ENCODE results near the gene GUCD1. TPM values are rescaled to one million over a fixed set of nuclear protein-coding genes. Genes with fewer than 3 reads are reported as not detected.

Gene GUCD1
- total and polyA plus RNA-seq, 10 of the 15 experiments (the other 5 are each of a cell fraction or from before 2014, with no cell fraction given): 56.0 to 177 (median 88.2) TPM

- H3K4me2 ChIP-seq (ENCODE audit: control insufficient read depth, insufficient read depth): no peak overlapping the region
- in situ Hi-C loops (cut with MboI): no loop called here
- RAD21 ChIA-PET (ENCODE audit: unreplicated experiment): no interaction called here
Observed at GRCh38 chr22:24542641-24543040, 12.3 kb downstream of the GUCD1 start.

More at GRCh38 chr22:24542641-24543040, 12.3 kb downstream of the GUCD1 start:
- Histone ChIP-seq H3K4me1 (ENCODE audit: control insufficient read depth, insufficient read depth, low read length) (no peaks in the 10 kb centered on the region), H3K9me3 (replicated peaks; ENCODE audit: control insufficient read depth, insufficient read depth, low read length) (no peaks in the 10 kb centered on the region), H3K9ac (ENCODE audit: control insufficient read depth, insufficient read depth, low read length) (no peak overlapping the region), H4K20me1 (ENCODE audit: control insufficient read depth, insufficient read depth) (no peaks in the 10 kb centered on the region), H3K36me3 (ENCODE audit: control insufficient read depth in 2 of 2, insufficient read depth in 2 of 2, low read length in 1 of 2) (peaks cover 17 to 48% of the 10 kb centered on the region in 2 experiments), H2AFZ (ENCODE audit: control insufficient read depth, low read depth, low read length) (no peak overlapping the region), H3K79me2 (ENCODE audit: control insufficient read depth, insufficient read depth, low read length) (no peaks in the 10 kb centered on the region), H3K4me3 (no peak overlapping the region), H3K27ac (ENCODE audit: control insufficient read depth, insufficient read depth) (no peak overlapping the region), H3K27me3 (replicated peaks in 1 of 2; ENCODE audit: control insufficient read depth in 2 of 2, insufficient read depth in 2 of 2, low read length in 1 of 2) (no peaks in the 10 kb centered on the region)
- no TSS peak for BruUV-seq (replicated peaks)
- ChIA-PET POLR2A (interaction anchor here (1.1 kb wide), 1 partner anchor 13 kb away, joined by 5 read pairs; the partner anchor contains the start of gene GUCD1), SMC1A (ENCODE audit: uncharacterized antibody, unreplicated experiment) (interaction anchor here (0.6 kb wide), 1 partner anchor 14 kb away, joined by 3 read pairs; no protein-coding TSS in a partner anchor), CTCF (no interaction called here)
- TF ChIP-seq IKZF1 (conservative IDR thresholded peaks at IDR 0.05): no peak
- no peak for TF ChIP-seq IRF5 (IDR thresholded peaks at IDR 0.05; ENCODE audit: borderline replicate concordance)
- no peak for TF ChIP-seq YY1 (IDR thresholded peaks at IDR 0.05; ENCODE audit: low read depth, low read length)
- no peak for TF ChIP-seq MAX (IDR thresholded peaks at IDR 0.05; ENCODE audit: low read depth, low read length)
- no peak for ATAC-seq
- intact Hi-C loops (cut with micrococcal nuclease; ENCODE audit: unreplicated experiment): no loop called here
- FAIRE-seq: no peak
- WGBS (ENCODE audit: insufficient coverage, insufficient replicate concordance, low lambda C conversion rate, missing lambda C conversion rate): 87% methylated on average over 7 of the region's 9 CpGs
- DNase-seq (ENCODE audit: low read depth, low spot score): no peak

All from GM12878 (cell line).